ENCODE measurements around the gene ITGAV.

Gene ITGAV

GRCh38 chr2:186670831-186671230, 81.0 kb downstream of the ITGAV start:
- DNase-seq = no peak
- ATAC-seq = no peak

DNA sequence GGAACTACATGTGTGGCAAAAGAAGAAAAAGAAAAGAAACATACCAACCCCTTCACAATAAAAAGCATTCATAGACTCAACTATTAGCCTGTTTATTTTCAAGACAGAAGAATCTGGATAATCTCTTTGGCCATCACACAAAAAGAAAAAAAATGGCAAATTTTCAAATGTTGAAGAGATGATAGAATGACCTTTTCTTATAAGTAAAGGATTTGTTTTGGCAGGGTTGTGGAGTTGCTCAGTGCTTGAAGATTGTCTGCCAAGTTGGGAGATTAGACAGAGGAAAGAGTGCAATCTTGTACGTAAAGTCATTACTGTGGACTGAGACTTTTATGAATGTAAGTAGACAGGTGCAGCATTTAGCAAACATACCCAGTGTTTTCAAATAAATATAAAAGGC, 85.5 kb downstream of the ITGAV start:
- DNase-seq (no peak), ATAC-seq (no peak)

- DNase-seq = no peak
- no peak for ATAC-seq
These were observed 93.5 kb downstream of the ITGAV start for GRCh38 chr2:186683341-186683740.

GRCh38 chr2:186687807-186688211, 98.0 kb downstream of the ITGAV start:
- ATAC-seq = no peak
- no peak for DNase-seq

- DNase-seq (no peak), ATAC-seq (no peak)
These were observed 99.0 kb downstream of the ITGAV start for GRCh38 chr2:186688813-186689212.

GRCh38 chr2:186690786-186691185, 100.9 kb downstream of the ITGAV start:
- ATAC-seq (no peak), DNase-seq (no peak)

GRCh38 chr2:186691231-186691630, 101.4 kb downstream of the ITGAV start:
- DNase-seq = no peak
- ATAC-seq = no peak

DNA sequence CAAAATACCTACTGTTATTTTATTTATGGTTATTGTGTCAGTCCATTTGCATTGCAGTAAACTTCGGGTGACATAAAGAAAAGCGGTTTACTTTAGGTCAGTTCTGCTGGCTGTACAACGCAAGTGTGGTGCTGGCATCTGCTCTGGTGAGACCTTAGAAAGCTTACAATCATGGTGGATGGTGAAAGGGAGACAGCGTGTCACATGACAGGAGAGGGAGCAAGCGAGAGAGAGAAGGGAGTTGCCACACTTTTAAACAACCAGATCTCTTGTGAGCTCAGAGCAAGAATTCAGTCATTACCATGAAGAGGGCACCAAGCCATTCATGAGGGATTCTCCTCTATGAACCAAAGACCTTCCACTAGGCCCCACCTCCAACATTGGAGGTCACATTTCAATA, 102.0 kb downstream of the ITGAV start:
- ATAC-seq = no peak

GRCh38 chr2:186693446-186693832, 103.6 kb downstream of the ITGAV start:
- no peak for DNase-seq
- ATAC-seq = no peak

More for the DNA sequence above, 102.0 kb downstream of the ITGAV start:
- DNase-seq = no peak

DNA sequence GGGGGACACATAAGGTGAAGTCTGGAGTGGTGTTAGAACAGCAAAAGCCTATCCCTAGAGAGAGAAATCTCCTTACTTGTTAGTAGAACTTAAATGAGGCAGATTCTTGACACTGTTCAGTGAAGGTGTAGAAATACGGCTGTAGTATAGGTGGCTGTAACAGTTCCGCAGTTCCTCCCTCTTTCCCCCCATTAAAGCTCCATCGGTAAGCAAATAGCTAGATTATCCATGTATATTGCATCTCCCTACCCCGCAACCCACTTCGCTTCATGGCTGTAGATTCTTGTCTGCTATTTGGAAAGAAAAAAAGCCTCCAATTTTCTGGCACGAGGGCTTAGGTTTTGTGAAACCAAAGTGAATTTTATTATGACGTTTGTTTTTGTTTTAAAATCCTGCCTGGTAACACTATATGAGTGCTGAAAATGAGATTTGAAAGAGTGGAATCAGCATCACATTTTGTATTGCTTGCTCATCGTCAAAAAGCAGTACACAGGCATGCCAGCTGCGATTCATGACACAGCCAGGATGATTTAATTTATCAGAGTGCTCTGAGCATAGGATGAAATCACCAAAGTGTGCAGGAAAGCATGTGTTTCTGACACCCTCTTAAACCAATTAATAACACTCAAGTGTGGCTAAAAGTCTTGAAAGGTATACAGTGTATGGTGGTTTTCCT, 105.4 kb downstream of the ITGAV start:
- DNase-seq (no peak), ATAC-seq (no peak)

GRCh38 chr2:186696290-186696689, 106.4 kb downstream of the ITGAV start:
- no peak for DNase-seq
- ATAC-seq = no peak

GRCh38 chr2:186696804-186697203, 106.9 kb downstream of the ITGAV start:
- no peak for ATAC-seq
- DNase-seq = no peak

DNA sequence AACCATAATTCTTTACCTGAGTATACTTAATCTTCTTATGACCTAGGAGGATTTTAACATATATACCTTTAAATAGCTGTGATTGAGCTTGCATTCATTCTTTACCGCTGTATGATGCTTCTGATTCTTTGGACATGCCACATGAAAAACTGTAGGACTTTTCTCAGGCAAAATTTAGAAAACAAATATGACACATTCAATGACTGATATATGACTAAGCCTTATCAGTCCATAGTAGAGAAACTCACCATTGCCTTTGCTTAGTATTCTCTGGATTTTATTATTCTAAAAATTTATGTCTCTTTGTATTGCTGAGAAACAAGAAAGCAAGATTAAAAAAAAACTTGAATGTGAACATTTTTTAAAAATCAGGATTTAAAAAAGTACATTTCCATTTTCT, 107.7 kb downstream of the ITGAV start:
- ATAC-seq (no peak), DNase-seq (no peak)

- DNase-seq (no peak), ATAC-seq (no peak)
These were observed 109.9 kb downstream of the ITGAV start for GRCh38 chr2:186699742-186700141.

- no peak for ATAC-seq
- no peak for DNase-seq
These were observed 112.2 kb downstream of the ITGAV start for GRCh38 chr2:186702006-186702405.

- DNase-seq (no peak), ATAC-seq (no peak)
These were observed 112.6 kb downstream of the ITGAV start for GRCh38 chr2:186702501-186702900.

- DNase-seq (no peak), ATAC-seq (no peak)
These were observed 115.0 kb downstream of the ITGAV start for GRCh38 chr2:186704897-186705296.

DNA sequence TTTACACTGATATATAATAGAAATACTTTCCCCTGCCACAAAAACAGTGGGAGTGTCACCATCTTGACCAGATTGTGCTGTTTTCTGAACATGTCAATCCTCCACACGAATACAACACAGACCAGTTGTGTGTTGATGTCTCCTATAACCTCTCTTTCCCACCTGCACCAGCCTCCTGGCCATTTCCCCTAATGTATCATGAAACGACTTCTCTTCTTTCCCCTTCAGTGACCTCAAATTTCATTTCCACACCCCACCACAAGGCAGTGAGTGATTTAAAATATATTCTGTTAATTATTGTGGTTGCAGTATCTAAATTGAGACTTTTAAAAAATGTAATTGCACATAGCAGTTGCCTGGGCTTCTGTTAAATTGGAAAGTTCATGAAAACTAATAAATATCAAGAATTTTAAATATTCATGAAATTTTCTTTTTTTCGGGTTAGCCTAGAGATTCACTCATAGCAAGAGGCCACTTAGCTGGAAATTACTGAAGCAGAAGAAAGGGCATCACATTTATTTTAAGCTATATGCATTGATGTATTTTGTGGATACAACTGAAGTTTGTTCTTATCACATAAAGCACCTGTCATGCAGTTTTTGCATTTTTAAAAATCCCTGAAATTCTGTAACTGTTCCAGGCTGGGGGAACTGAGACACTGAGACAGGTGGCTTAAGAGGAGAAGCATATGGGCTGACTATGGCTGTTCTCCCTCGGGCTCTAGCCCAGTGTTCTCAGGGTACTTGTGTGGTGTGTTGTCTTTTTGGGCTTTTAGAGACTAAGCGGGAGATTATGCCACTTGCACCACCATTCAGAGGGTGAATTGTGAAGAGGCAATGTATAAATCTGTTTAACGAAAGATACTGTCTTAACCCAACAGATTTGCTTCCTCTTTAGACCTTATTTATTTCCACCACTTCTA, 119.9 kb downstream of the ITGAV start:
- DNase-seq (no peak), ATAC-seq (no peak)

GRCh38 chr2:186713691-186714090, 123.8 kb downstream of the ITGAV start:
- ATAC-seq = no peak
- no peak for DNase-seq

- ATAC-seq = no peak
- no peak for DNase-seq
These were observed 124.8 kb downstream of the ITGAV start for GRCh38 chr2:186714611-186715010.

DNA sequence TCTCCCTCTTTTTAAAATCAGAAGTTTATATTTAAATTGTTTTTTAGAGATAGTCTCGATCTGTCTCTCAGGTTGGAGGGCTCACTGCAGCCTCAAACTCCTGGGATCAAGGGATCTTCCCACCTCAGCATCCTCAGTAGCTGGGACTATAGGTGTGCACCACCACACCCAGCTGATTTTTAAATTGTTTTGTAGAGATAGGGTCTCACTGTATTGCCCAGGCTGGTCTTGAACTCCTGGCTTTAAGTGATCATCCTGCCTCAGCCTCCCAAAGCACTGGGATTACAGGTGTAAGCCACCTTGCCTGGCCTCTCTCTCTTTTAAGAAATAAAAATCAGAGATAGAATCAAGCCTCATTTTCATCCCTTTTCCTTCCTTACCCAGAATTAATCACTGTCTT, 126.1 kb downstream of the ITGAV start:
- ATAC-seq (no peak), DNase-seq (no peak)

- DNase-seq (no peak), ATAC-seq (no peak)
These were observed 127.0 kb downstream of the ITGAV start for GRCh38 chr2:186716899-186717298.

DNA sequence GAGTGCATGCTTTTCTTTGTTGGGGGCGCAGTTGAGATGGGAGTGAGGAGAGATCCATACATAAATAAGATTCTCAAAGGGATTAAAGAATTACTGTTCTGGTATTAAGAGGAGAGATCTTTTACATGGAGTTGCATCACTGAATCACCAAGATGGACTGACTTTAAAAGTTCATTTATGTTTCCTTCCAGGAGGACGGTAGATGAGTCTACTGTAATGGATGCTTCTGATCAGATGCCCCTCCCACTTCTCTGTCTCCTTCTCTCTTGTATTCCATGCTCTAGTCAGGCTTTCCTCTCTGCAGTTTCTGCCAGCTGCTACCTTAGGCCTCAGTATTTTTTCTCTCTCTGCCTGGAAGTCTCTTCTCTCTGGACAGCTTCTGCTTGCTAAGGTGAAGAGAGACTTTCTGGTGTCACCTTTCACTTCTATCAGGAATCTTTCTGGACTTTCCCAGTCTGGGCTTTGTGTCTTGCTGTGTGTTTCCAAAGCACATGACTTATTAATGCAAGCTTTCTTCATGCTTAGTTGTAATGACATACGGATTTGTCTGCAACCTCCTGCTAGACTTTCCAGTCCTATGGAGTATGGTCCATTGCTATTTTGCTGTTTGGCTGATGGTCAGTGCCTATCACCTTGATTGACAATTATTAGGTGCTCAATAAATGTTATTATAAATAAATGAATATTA, 127.6 kb downstream of the ITGAV start:
- no peak for ATAC-seq

More for the DNA sequence above, 127.6 kb downstream of the ITGAV start:
- DNase-seq = no peak
